Ovary (tissue), 3 donors: ENCODE results near the gene LINGO4.

Experiments used
- EP300 ChIP-seq: sonication (generic); formaldehyde crosslinking; IDR thresholded peaks from one replicate; pipeline ENCODE4 v1.6.1; 2017; ENCODE audit warnings: antibody characterized with exemption
- POLR2A ChIP-seq: fragments of 450-650 bp; IDR thresholded peaks from one replicate; pipeline ENCODE4 v1.6.1; 2017; ENCODE audit warnings: antibody characterized with exemption, mild to moderate bottlenecking, moderate library complexity
- TF ChIP-seq, protein P1 (sequence below), 3 donors: fragments of 450-650 bp in 2 of 3; fragments of 200-600 bp in 1 of 3; IDR thresholded peaks; one replicate each; pipeline versions ENCODE4 v1.5.1 to v1.8.0; 2016 to 2022; ENCODE audit warnings: antibody characterized with exemption in 3 of 3, mild to moderate bottlenecking in 1 of 3
- donor health status: DM: no; HTN: no; CAD: no.

DNA sequence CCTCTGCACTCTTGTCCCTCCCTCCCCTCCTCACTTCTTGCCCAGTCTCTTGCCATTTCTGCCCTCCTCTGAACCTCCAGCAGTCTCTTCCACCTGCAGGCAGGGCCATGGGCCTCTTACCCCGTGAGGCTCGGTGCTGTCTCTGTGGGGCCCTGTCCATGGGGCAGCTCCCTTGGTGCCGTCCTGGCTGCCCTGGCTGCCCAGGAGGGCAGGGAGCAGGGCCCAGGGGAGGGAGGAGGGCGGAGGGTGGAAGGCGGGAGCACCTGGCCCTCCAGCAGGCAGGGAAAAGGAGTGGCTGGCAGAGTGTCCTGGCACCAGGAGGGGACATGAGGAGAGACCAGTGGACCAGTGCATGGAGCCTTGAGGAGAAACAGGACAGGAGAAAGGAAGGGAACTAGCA lies 26.4 kb upstream of the LINGO4 start, which contains the start of gene RORC:
- TF ChIP-seq, protein P1, sequence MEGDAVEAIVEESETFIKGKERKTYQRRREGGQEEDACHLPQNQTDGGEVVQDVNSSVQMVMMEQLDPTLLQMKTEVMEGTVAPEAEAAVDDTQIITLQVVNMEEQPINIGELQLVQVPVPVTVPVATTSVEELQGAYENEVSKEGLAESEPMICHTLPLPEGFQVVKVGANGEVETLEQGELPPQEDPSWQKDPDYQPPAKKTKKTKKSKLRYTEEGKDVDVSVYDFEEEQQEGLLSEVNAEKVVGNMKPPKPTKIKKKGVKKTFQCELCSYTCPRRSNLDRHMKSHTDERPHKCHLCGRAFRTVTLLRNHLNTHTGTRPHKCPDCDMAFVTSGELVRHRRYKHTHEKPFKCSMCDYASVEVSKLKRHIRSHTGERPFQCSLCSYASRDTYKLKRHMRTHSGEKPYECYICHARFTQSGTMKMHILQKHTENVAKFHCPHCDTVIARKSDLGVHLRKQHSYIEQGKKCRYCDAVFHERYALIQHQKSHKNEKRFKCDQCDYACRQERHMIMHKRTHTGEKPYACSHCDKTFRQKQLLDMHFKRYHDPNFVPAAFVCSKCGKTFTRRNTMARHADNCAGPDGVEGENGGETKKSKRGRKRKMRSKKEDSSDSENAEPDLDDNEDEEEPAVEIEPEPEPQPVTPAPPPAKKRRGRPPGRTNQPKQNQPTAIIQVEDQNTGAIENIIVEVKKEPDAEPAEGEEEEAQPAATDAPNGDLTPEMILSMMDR (IDR thresholded peaks at IDR 0.05) = no peak
- TF ChIP-seq POLR2A = no peak
- no peak for TF ChIP-seq EP300
